HepG2 (cell line): ENCODE results near the gene HMCN2. TPM values are rescaled to one million over a fixed set of nuclear protein-coding genes. Genes with fewer than 3 reads are reported as not detected.
A peak's percentile ranks its signal among the peaks of the same experiment; 100 is the strongest.

Source experiments
- ASH2L ChIP-seq: fragments of 300-600, 200-600 bp; sonication (generic); IDR thresholded peaks from 2 replicates; pipeline ENCODE4 v1.7.0; 2017; ENCODE audit warnings: low read depth, mild to moderate bottlenecking, moderate library complexity, mixed read lengths, low read length; ENCODE audit not compliant: insufficient read length
- EED ChIP-seq: sonication (generic); formaldehyde crosslinking; IDR thresholded peaks from 2 replicates; pipeline ENCODE4 v1.5.0; 2020; ENCODE audit warnings: mild to moderate bottlenecking, missing genetic modification reagents
- ETS1 ChIP-seq: sonication (generic); formaldehyde crosslinking; IDR thresholded peaks from 2 replicates; pipeline ENCODE4 v1.4.0; 2020; ENCODE audit warnings: missing genetic modification reagents
- FOSL2 ChIP-seq: sonication (generic); formaldehyde crosslinking; IDR thresholded peaks from 2 replicates; pipeline ENCODE4 v1.4.0; 2020; ENCODE audit warnings: missing genetic modification reagents
- HMG20B ChIP-seq: conservative IDR thresholded peaks from 2 replicates; pipeline ENCODE4 v1.6.1; 2016; ENCODE audit warnings: missing genetic modification reagents, missing compliant biosample characterization
- SP4 ChIP-seq: sonication (generic); formaldehyde crosslinking; IDR thresholded peaks from 2 replicates; pipeline ENCODE4 v1.8.1; 2023; ENCODE audit warnings: mild to moderate bottlenecking, missing genetic modification reagents
- SUZ12 ChIP-seq: fragments of 150-350 bp; IDR thresholded peaks from 2 replicates; pipeline ENCODE4 v1.6.1; 2014; ENCODE audit warnings: low read depth, low read length
- ZBTB40 ChIP-seq, 2 experiments: fragments of 450-650 bp in 1 of 2; sonication (generic) in 1 of 2; formaldehyde crosslinking in 1 of 2; IDR thresholded peaks; 2 replicates each; pipeline versions ENCODE4 v1.6.1 to v1.8.0; 2016 to 2022; ENCODE audit warnings: antibody characterized with exemption in 1 of 2, mild to moderate bottlenecking in 1 of 2, missing genetic modification reagents in 1 of 2
- ZNF205 ChIP-seq: IDR thresholded peaks from 2 replicates; pipeline ENCODE4 v1.6.1; 2018; ENCODE audit warnings: missing biosample characterization, missing genetic modification reagents
- ZNF256 ChIP-seq: sonication (generic); formaldehyde crosslinking; conservative IDR thresholded peaks from 2 replicates; pipeline ENCODE4 v1.4.0; 2020; ENCODE audit warnings: missing genetic modification reagents
- ZNF263 ChIP-seq: sonication (generic); formaldehyde crosslinking; IDR thresholded peaks from 2 replicates; pipeline ENCODE4 v1.4.0; 2020; ENCODE audit warnings: missing genetic modification reagents
- ZNF501 ChIP-seq: sonication (generic); formaldehyde crosslinking; IDR thresholded peaks from 2 replicates; pipeline ENCODE4 v1.5.1; 2020; ENCODE audit warnings: mild to moderate bottlenecking, moderate library complexity, missing genetic modification reagents
- ZNF556 ChIP-seq: sonication (generic); formaldehyde crosslinking; IDR thresholded peaks from 2 replicates; pipeline ENCODE4 v1.4.0; 2020; ENCODE audit warnings: mild to moderate bottlenecking, missing genetic modification reagents, borderline replicate concordance
- polyA plus RNA-seq, 8 experiments: library from polyadenylated mRNA; depleted of rRNA in 3 of 8; stranded (reverse) in 7 of 8; unstranded in 1 of 8; fragments of >200 nt; fragmentation: Illumina TruSeq in 4 of 8; extraction: Trizol in 4 of 8; gene quantifications; 2 replicates each; pipeline versions ENCODE4 v1.2.1 to v1.2.3, GENCODE V29; 2011 to 2016; ENCODE audit warnings: low read depth in 4 of 8, missing spikeins in 1 of 8, mixed read lengths in 1 of 8; ENCODE audit not compliant: insufficient read depth in 1 of 8
- total RNA-seq, 5 experiments: library from RNA; depleted of rRNA; stranded (reverse); fragments of >200 nt; fragmentation: Illumina TruSeq; extraction: Trizol; gene quantifications; 2 replicates each; pipeline ENCODE4 v1.2.3, GENCODE V29; 2016; ENCODE audit warnings: low read depth in 1 of 5

The HMCN2 gene
- total and polyA plus RNA-seq, 2 of the 13 experiments (the other 11 are each of a cell fraction or from before 2014, with no cell fraction given): 0.09 TPM; not detected in 1

DNA sequence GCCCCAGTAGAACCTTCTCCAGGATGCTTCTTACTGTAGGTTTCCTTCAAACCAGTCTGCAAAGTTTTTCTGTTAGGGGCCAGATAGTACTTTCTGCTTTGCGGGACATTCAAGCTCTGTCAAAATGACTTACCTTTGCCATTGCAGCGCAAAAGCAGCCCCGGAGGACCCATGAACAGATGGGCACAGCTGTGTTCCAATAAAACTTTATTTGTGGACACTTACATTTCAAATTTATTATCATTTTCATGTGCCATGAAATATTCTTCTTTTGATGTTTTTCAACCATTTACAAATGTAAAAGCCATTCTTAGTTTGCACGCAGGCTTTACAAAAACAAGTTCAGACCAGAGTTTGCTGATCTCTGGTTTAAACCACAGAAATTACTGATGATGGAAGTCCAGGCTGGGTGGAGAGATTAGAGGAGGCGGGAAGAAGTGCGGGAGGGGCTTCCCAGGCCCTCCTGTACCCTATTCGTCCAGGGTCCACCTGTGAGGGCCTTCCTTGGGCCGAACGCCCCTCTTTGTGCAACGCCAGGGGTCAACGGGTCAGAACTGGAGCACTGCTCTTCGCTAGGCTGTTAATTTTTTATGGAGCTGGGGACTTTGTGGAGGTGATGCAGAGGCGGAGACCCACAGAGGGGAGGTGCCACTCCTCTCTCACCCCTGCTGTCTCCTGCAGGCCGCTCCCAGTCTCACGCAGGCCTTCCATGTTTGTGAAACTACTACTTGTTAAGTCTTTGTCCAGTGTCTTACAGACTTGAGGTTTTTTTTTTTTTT, 171.6 kb downstream of the HMCN2 start (continued):
- TF ChIP-seq ZBTB40 (IDR thresholded peaks at IDR 0.05): peak; percentile 53; the same call in 1 of the 2 replicates
- peak; percentile 98 for TF ChIP-seq ZBTB40 (CRISPR knock-in tag; IDR thresholded peaks at IDR 0.05)
- no peak for TF ChIP-seq ETS1 (CRISPR knock-in tag)
- no peak for TF ChIP-seq ZNF556 (CRISPR knock-in tag)
- no peak for TF ChIP-seq ASH2L
- TF ChIP-seq FOSL2 (CRISPR knock-in tag): no peak
- 0 out of 2 replicates have a peak, but pooled peaks have one; percentile 7 for TF ChIP-seq ZNF263 (CRISPR knock-in tag)
- TF ChIP-seq EED: no peak
- TF ChIP-seq HMG20B (CRISPR knock-in tag): no peak
- no peak for TF ChIP-seq SP4
- TF ChIP-seq ZNF205 (CRISPR knock-in tag): no peak
- TF ChIP-seq ZNF256 (CRISPR knock-in tag): no peak
- no peak for TF ChIP-seq ZNF501 (CRISPR knock-in tag)
- no peak for TF ChIP-seq SUZ12
